IMR-90 (cell line): Measurements from ENCODE around the gene SMC4. TPM values are rescaled to one million over a fixed set of nuclear protein-coding genes. Genes with fewer than 3 reads are reported as not detected.
A peak's percentile ranks its signal among the peaks of the same experiment; 100 is the strongest.

Experiments
- ATAC-seq: fragments of 200-7000 bp; cut with Tn5 transposase; 2 replicates; pipeline ENCODE4 v1.9.1; 2020; ENCODE audit warnings: low read depth, mild to moderate bottlenecking, moderate library complexity
- BruUV-seq: library from RNA; stranded (reverse); fragments of 400-500 nt; replicated peaks from 2 replicates; lab custom pipeline; 2021; lab: Mats Ljungman, UMichigan
- CTCF ChIA-PET: fragments of 300-600 bp; formaldehyde crosslinking; extraction: SDS; loops from one replicate; lab custom pipeline; 2021; ENCODE audit warnings: antibody characterized with exemption; lab: Yijun Ruan, JAX
- POLR2A ChIA-PET: fragments of 300-600 bp; sonication (Branson Sonifier 250); formaldehyde crosslinking; loops from one replicate; lab custom pipeline; 2022; ENCODE audit warnings: antibody characterized with exemption; ENCODE audit not compliant: unreplicated experiment; lab: Charles Lee
- DNase-seq: peaks from one replicate; pipeline ENCODE4 v3.0.0; 2013
- H2AFZ ChIP-seq: replicated peaks from 2 replicates; pipeline ENCODE3; 2013; ENCODE audit warnings: low read length, mild to moderate bottlenecking; ENCODE audit not compliant: poor library complexity
- H2AK5ac ChIP-seq: 2 replicates; pipeline ENCODE4 v1.6.1; 2013; ENCODE audit warnings: low read depth, low read length, inconsistent platforms
- H2AK9ac ChIP-seq: replicated peaks from 2 replicates; pipeline ENCODE3; 2013; ENCODE audit warnings: mild to moderate bottlenecking, low read depth, low read length, moderate library complexity; ENCODE audit not compliant: poor library complexity
- H2BK120ac ChIP-seq: 2 replicates; pipeline ENCODE4 v1.6.1; 2013; ENCODE audit warnings: low read depth, low read length, inconsistent platforms
- H2BK15ac ChIP-seq: 3 replicates; pipeline ENCODE4 v1.6.1; 2013; ENCODE audit warnings: low read depth, low read length, inconsistent platforms
- H2BK20ac ChIP-seq: 2 replicates; pipeline ENCODE4 v1.6.1; 2013; ENCODE audit warnings: low read depth, mild to moderate bottlenecking, inconsistent platforms, low read length, moderate library complexity
- H2BK5ac ChIP-seq: 2 replicates; pipeline ENCODE4 v1.6.1; 2013; ENCODE audit warnings: mild to moderate bottlenecking, low read depth, low read length, inconsistent platforms; ENCODE audit not compliant: poor library complexity, severe bottlenecking
- H3K14ac ChIP-seq: replicated peaks from 2 replicates; pipeline ENCODE4 v1.6.1; 2013; ENCODE audit warnings: low read depth, low read length, inconsistent platforms
- H3K18ac ChIP-seq: 2 replicates; pipeline ENCODE4 v1.6.1; 2013; ENCODE audit warnings: low read depth, low read length, control low read depth
- H3K23ac ChIP-seq: 2 replicates; pipeline ENCODE4 v1.6.1; 2013; ENCODE audit warnings: low read depth, low read length, inconsistent platforms
- H3K27ac ChIP-seq: 2 replicates; pipeline ENCODE4 v1.5.1; 2013; ENCODE audit warnings: mild to moderate bottlenecking, control low read depth, low read length; ENCODE audit not compliant: insufficient read depth
- H3K27me3 ChIP-seq: 2 replicates; pipeline ENCODE4 v1.6.1; 2013; ENCODE audit warnings: low read length; ENCODE audit not compliant: control insufficient read depth, insufficient read depth
- H3K36me3 ChIP-seq: 2 replicates; pipeline ENCODE4 v1.6.1; 2013; ENCODE audit warnings: low read length, mixed read lengths; ENCODE audit not compliant: control insufficient read depth, insufficient read depth
- H3K4ac ChIP-seq: 2 replicates; pipeline ENCODE4 v1.6.1; 2013; ENCODE audit warnings: low read depth, low read length, inconsistent platforms
- H3K4me1 ChIP-seq: 2 replicates; pipeline ENCODE4 v1.6.1; 2013; ENCODE audit warnings: low read length, mixed read lengths; ENCODE audit not compliant: control insufficient read depth, insufficient read depth
- H3K4me2 ChIP-seq: 2 replicates; pipeline ENCODE4 v1.6.1; 2013; ENCODE audit warnings: low read depth, mild to moderate bottlenecking, control low read depth, low read length, moderate library complexity
- H3K4me3 ChIP-seq: 2 replicates; pipeline ENCODE4 v1.5.1; 2013; ENCODE audit warnings: low read depth, mild to moderate bottlenecking, control low read depth, low read length, moderate library complexity; ENCODE audit not compliant: insufficient read depth
- H3K56ac ChIP-seq: 2 replicates; pipeline ENCODE4 v1.6.1; 2013; ENCODE audit warnings: low read length, inconsistent platforms; ENCODE audit not compliant: insufficient read depth; ENCODE audit errors: extremely low read depth
- H3K79me1 ChIP-seq, 2 experiments: 2 replicates each; pipeline ENCODE4 v1.6.1; 2013; ENCODE audit warnings: low read length in 2 of 2, inconsistent platforms in 1 of 2, low read depth in 1 of 2
- H3K9ac ChIP-seq: 2 replicates; pipeline ENCODE4 v1.6.1; 2013; ENCODE audit warnings: low read depth, low read length, control low read depth
- H3K9me1 ChIP-seq: 2 replicates; pipeline ENCODE4 v1.6.1; 2013; ENCODE audit warnings: low read length, inconsistent platforms; ENCODE audit not compliant: insufficient read depth
- H3K9me3 ChIP-seq: 2 replicates; pipeline ENCODE4 v1.6.1; 2013; ENCODE audit warnings: low read length; ENCODE audit not compliant: control insufficient read depth, insufficient read depth
- H4K20me1 ChIP-seq: 2 replicates; pipeline ENCODE4 v1.6.1; 2013; ENCODE audit warnings: low read length, inconsistent platforms; ENCODE audit not compliant: insufficient read depth
- H4K5ac ChIP-seq: 2 replicates; pipeline ENCODE4 v1.6.1; 2013; ENCODE audit warnings: mild to moderate bottlenecking, low read depth, low read length, control low read depth
- H4K8ac ChIP-seq, 2 experiments: 2 replicates each; pipeline ENCODE4 v1.6.1; 2013; ENCODE audit warnings: low read depth in 2 of 2, low read length in 2 of 2, control low read depth in 1 of 2, inconsistent platforms in 1 of 2
- H4K91ac ChIP-seq: 2 replicates; pipeline ENCODE4 v1.6.1; 2013; ENCODE audit warnings: low read depth, low read length, inconsistent platforms; ENCODE audit not compliant: insufficient read depth
- BHLHE40 ChIP-seq: fragments of 150-350 bp; IDR thresholded peaks from 2 replicates; pipeline ENCODE4 v1.6.1; 2016; ENCODE audit warnings: mild to moderate bottlenecking, low read depth, low read length
- CEBPB ChIP-seq: IDR thresholded peaks from 2 replicates; pipeline ENCODE4 v1.6.1; 2012; ENCODE audit warnings: low read depth, low read length, improper control_type of control experiment
- WGBS, 2 experiments: methylation state at CpG; one replicate each; pipeline versions ENCODE4 v1.1.5 to v1.1.7; 2013; ENCODE audit warnings: missing lambda C conversion rate in 2 of 2; ENCODE audit not compliant: insufficient read length in 1 of 2; ENCODE audit errors: extremely low coverage in 2 of 2; 5-methylcytosine and 5-hydroxymethylcytosine counted together
- dilution Hi-C: fragments of 300-500 bp; cut with HindIII; formaldehyde crosslinking; loops from one replicate; pipeline ENCODE4 v1.14.3; 2018; ENCODE audit warnings: low sequenced_read_pairs; ENCODE audit not compliant: unreplicated experiment
- in situ Hi-C: fragments of 300-500 bp; cut with MboI; formaldehyde crosslinking; loops from 3 replicates; pipeline ENCODE4 v1.14.3; 2019; ENCODE audit warnings: low sequenced_read_pairs, inconsistent platforms, mixed read lengths
- intact Hi-C: fragments of 100-400 bp; cut with micrococcal nuclease; formaldehyde crosslinking; loops from 2 replicates; pipeline ENCODE4 v1.10.0; 2022
- polyA plus RNA-seq, 3 experiments: library from polyadenylated mRNA; depleted of rRNA; stranded (reverse); fragments of >200 nt; gene quantifications; 2 replicates each; pipeline ENCODE4 v1.2.3, GENCODE V29; 2012; ENCODE audit warnings: low replicate concordance in 1 of 3
- total RNA-seq: library from RNA; depleted of rRNA; stranded (reverse); fragments of >200 nt; gene quantifications from 2 replicates; pipeline ENCODE4 v1.2.3, GENCODE V29; 2012

SMC4 gene
- total and polyA plus RNA-seq, 2 of the 4 experiments (the other 2 are of a cell fraction), result 48.8 to 50.1 TPM

DNA sequence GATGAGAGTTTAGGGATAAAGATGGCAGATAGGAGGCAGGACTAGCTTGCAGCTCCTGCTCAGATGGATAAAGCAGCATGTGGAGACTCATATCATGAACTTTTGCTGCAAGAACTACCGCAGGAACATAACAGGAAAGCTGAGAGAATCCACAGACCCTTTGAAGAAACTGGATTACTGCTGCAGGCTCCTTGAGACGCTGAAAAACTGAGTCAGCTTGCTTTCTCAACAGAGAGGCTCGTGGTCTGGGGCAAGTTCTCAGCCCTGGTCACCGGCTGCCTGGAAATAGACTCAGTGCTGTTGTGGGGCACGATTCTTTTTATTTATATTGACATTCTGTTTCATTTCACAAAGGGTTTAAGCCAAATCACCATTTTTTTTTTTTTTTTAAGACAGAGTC, 78.9 kb downstream of the SMC4 start:
- CTCF ChIA-PET, result interaction anchor here (0.7 kb wide), 1 partner anchor 70 kb away, joined by 3 read pairs; no protein-coding TSS in a partner anchor
- no peak overlapping the region for H3K27ac ChIP-seq
- 58% methylated on average over 2 of the region's 5 CpGs; no CpG with 5 or more reads in 1 of the 2 experiments for WGBS, 2 experiments

More for the DNA sequence above, 78.9 kb downstream of the SMC4 start:
- Histone ChIP-seq H2BK120ac (no peak overlapping the region), H3K4ac (no peak overlapping the region), H4K8ac (0 out of 4 replicates have a peak overlapping the region, but pooled peaks of 1 of the 2 experiments have one; percentile 53), H3K9ac (no peak overlapping the region), H2AFZ (no peak overlapping the region), H3K9me3 (no peaks in the 10 kb centered on the region), H3K27me3 (no peaks in the 10 kb centered on the region), H3K23ac (no peak overlapping the region), H3K9me1 (peaks cover 15% of the 10 kb centered on the region), H2BK15ac (no peak overlapping the region), H3K4me3 (no peak overlapping the region), H4K91ac (no peak overlapping the region), H2BK5ac (no peak overlapping the region), H2BK20ac (no peak overlapping the region), H4K5ac (peak overlapping the region; percentile 60; the same call in 1 of the 2 replicates), H4K20me1 (no peaks in the 10 kb centered on the region), H3K79me1 (no peaks in the 10 kb centered on the region; a peak in 1 of 4 replicates), H2AK5ac (no peak overlapping the region), H2AK9ac (no peak overlapping the region), H3K56ac (no peak overlapping the region), H3K36me3 (no peaks in the 10 kb centered on the region), H3K4me2 (peak overlapping the region; percentile 61; the same call in 1 of the 2 replicates), H3K18ac (no peak overlapping the region; the same call in 1 of the 2 replicates), H3K14ac (no peak overlapping the region), H3K4me1 (peaks cover 17% of the 10 kb centered on the region)
- no TSS peak for BruUV-seq
- ATAC-seq (peak; percentile 36), DNase-seq (peak; percentile 70)
- in situ Hi-C loops, result no loop called here
- dilution Hi-C loops, result no loop called here
- intact Hi-C loops, result no loop called here
- POLR2A ChIA-PET, result interaction anchor here (0.7 kb wide), 1 partner anchor 857 kb away, joined by 5 read pairs; no protein-coding TSS in a partner anchor
- TF ChIP-seq BHLHE40, result no peak
- TF ChIP-seq CEBPB, result no peak
